Liver (tissue), 9 donors: Measurements from ENCODE around the gene CCDC33. TPM values are rescaled to one million over a fixed set of nuclear protein-coding genes. Genes with fewer than 3 reads are reported as not detected.

Experiments used
- DNase-seq: peaks from one replicate; pipeline ENCODE4 v3.0.0-alpha.2; 2017; ENCODE audit warnings: low spot score
- H3K27ac ChIP-seq, 2 donors: one replicate each; pipeline ENCODE4 v1.7.0; 2013; ENCODE audit warnings: inconsistent platforms in 2 of 2, low read length in 2 of 2, control low read depth in 1 of 2, low read depth in 1 of 2, mild to moderate bottlenecking in 1 of 2
- H3K27me3 ChIP-seq, 4 donors: one replicate each; pipeline versions ENCODE4 v1.6.1 to v1.7.0; 2013; ENCODE audit warnings: low read length in 3 of 4, inconsistent platforms in 1 of 4, mild to moderate bottlenecking in 1 of 4, moderate library complexity in 1 of 4; ENCODE audit not compliant: control insufficient read depth in 4 of 4, insufficient read depth in 4 of 4
- H3K36me3 ChIP-seq, 4 donors: one replicate each; pipeline versions ENCODE4 v1.6.1 to v1.7.0; 2013; ENCODE audit warnings: low read length in 3 of 4, mild to moderate bottlenecking in 3 of 4, low read depth in 1 of 4, moderate library complexity in 1 of 4; ENCODE audit not compliant: control insufficient read depth in 4 of 4, insufficient read depth in 3 of 4
- H3K4me1 ChIP-seq, 4 donors: one replicate each; pipeline versions ENCODE4 v1.6.1 to v1.7.0; 2013; ENCODE audit warnings: low read length in 3 of 4, mild to moderate bottlenecking in 3 of 4, moderate library complexity in 1 of 4; ENCODE audit not compliant: control insufficient read depth in 4 of 4, insufficient read depth in 4 of 4
- H3K4me3 ChIP-seq, 3 donors: one replicate each; pipeline versions ENCODE4 v1.6.1 to v1.7.0; 2013; ENCODE audit warnings: low read length in 3 of 3, control low read depth in 1 of 3, low read depth in 1 of 3, mild to moderate bottlenecking in 1 of 3
- H3K9ac ChIP-seq, 2 donors: one replicate each; pipeline ENCODE4 v1.7.0; 2013; ENCODE audit warnings: low read length in 2 of 2, mild to moderate bottlenecking in 2 of 2, moderate library complexity in 2 of 2, control low read depth in 1 of 2, low read depth in 1 of 2
- H3K9me3 ChIP-seq, 4 donors: one replicate each; pipeline versions ENCODE4 v1.6.1 to v1.7.0; 2013; ENCODE audit warnings: low read length in 3 of 4; ENCODE audit not compliant: control insufficient read depth in 4 of 4
- ATF3 ChIP-seq: IDR thresholded peaks from 2 replicates; pipeline ENCODE4 v1.6.1; 2016; ENCODE audit warnings: antibody characterized with exemption
- EGR1 ChIP-seq, 2 donors: IDR thresholded peaks; 2 replicates each; pipeline ENCODE4 v1.6.1; 2016 to 2018; ENCODE audit warnings: antibody characterized with exemption in 2 of 2, low read depth in 2 of 2
- FOXA1 ChIP-seq: IDR thresholded peaks from 2 replicates; pipeline ENCODE4 v1.6.1; 2016; ENCODE audit warnings: antibody characterized with exemption
- FOXA2 ChIP-seq: IDR thresholded peaks from 2 replicates; pipeline ENCODE4 v1.6.1; 2016; ENCODE audit warnings: antibody characterized with exemption
- HNF4A ChIP-seq, 2 donors: conservative IDR thresholded peaks; 2 replicates each; pipeline ENCODE4 v1.6.1; 2016; ENCODE audit warnings: antibody characterized with exemption in 2 of 2, mild to moderate bottlenecking in 2 of 2
- HNF4G ChIP-seq: IDR thresholded peaks from 2 replicates; pipeline ENCODE4 v1.6.1; 2016; ENCODE audit warnings: antibody characterized with exemption
- JUND ChIP-seq, 2 donors: IDR thresholded peaks; 2 replicates each; pipeline ENCODE4 v1.6.1; 2016; ENCODE audit warnings: antibody characterized with exemption in 2 of 2
- NR2F2 ChIP-seq: IDR thresholded peaks from 2 replicates; pipeline ENCODE4 v1.6.1; 2016; ENCODE audit warnings: antibody characterized with exemption
- RAD21 ChIP-seq, 2 donors: IDR thresholded peaks; 2 replicates each; pipeline ENCODE4 v1.6.1; 2016; ENCODE audit warnings: antibody characterized with exemption in 2 of 2, mild to moderate bottlenecking in 2 of 2
- REST ChIP-seq: IDR thresholded peaks from 2 replicates; pipeline ENCODE4 v1.6.1; 2016; ENCODE audit warnings: antibody characterized with exemption, mild to moderate bottlenecking
- RXRA ChIP-seq, 2 donors: IDR thresholded peaks; 2 replicates each; pipeline ENCODE4 v1.6.1; 2017 to 2018; ENCODE audit warnings: antibody characterized with exemption in 2 of 2, mild to moderate bottlenecking in 1 of 2
- SP1 ChIP-seq: IDR thresholded peaks from 2 replicates; pipeline ENCODE4 v1.6.1; 2018; ENCODE audit warnings: antibody characterized with exemption, mild to moderate bottlenecking
- TAF1 ChIP-seq: conservative IDR thresholded peaks from 2 replicates; pipeline ENCODE4 v1.6.1; 2016; ENCODE audit warnings: antibody characterized with exemption, mild to moderate bottlenecking
- YY1 ChIP-seq: IDR thresholded peaks from 2 replicates; pipeline ENCODE4 v1.6.1; 2016; ENCODE audit warnings: antibody characterized with exemption, mild to moderate bottlenecking
- ZBTB33 ChIP-seq: IDR thresholded peaks from 2 replicates; pipeline ENCODE4 v1.6.1; 2016; ENCODE audit warnings: antibody characterized with exemption
- WGBS: extraction: QIAGEN DNeasy Blood & Tissue Kit; methylation state at CpG from one replicate; pipeline ENCODE4 v1.1.7; 2013; 5-methylcytosine and 5-hydroxymethylcytosine counted together
- polyA plus RNA-seq, 2 donors: library from polyadenylated mRNA; stranded (reverse) in 1 of 2; unstranded in 1 of 2; fragments of 200-250 nt in 1 of 2; fragments of >200 nt in 1 of 2; fragmentation: Nextera tagmentation in 1 of 2; extraction: Ambion mirVana in 1 of 2; gene quantifications; one replicate each; pipeline versions ENCODE4 v1.2.1 to v1.2.3, GENCODE V29; 2013 to 2015
- total RNA-seq, 2 donors: library from RNA; depleted of rRNA; stranded (reverse); fragments of >200 nt; gene quantifications; one replicate each; pipeline ENCODE4 v1.2.3, GENCODE V29; 2014
- TF ChIP-seq, protein P1 (sequence below): fragments of 150-350 bp; IDR thresholded peaks from 2 replicates; pipeline ENCODE4 v1.5.1; 2017; ENCODE audit warnings: improper control_type of control experiment, low read depth, low read length; ENCODE audit not compliant: missing input control
- TF ChIP-seq, protein P2 (sequence below): IDR thresholded peaks from 2 replicates; pipeline ENCODE4 v1.6.1; 2016; ENCODE audit warnings: antibody characterized with exemption
- donor health status: healthy.
- donor health status: healthy.
- donor health status: healthy.
- donor health status: healthy.
- donor health status: healthy.

CCDC33 gene
- total and polyA plus RNA-seq, 4 donors: not detected

DNA sequence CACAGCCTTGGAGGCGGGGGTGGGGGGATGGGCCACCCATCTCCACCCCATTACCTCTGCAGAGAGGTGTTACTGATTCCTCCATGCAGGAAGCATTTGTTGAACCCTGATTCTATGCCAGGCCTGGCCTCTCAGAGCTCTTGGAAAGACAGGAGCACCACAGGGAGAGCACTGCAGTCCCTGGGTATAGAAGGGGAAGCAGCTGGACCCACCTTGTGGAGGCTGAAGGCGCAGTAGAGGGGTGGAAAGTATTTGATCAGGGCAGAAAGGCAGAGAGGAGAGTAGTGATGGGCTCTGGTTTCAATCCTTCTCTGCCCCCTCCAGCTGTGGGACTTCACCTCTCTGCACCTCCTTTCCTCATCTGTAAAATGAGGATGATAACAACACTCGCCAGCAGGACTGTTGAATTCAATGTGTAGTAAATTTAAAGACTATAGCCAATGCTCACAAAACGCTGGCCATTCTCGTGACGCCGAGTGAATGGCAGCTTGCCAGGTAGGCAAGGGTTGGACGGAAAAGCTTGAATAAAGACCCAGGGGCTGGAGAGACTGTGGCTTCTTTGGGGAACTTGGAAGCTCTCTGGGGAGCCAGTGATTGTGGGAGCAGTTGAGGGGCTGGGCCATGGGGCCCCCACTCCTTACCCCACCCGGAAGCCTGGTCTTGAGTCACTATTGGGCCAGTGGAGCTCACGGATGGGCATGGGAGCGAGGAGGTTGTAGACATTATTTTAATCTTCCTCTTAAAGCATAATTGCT lies 8.0 kb upstream of the CCDC33 start (continued):
- TF ChIP-seq, protein P1, sequence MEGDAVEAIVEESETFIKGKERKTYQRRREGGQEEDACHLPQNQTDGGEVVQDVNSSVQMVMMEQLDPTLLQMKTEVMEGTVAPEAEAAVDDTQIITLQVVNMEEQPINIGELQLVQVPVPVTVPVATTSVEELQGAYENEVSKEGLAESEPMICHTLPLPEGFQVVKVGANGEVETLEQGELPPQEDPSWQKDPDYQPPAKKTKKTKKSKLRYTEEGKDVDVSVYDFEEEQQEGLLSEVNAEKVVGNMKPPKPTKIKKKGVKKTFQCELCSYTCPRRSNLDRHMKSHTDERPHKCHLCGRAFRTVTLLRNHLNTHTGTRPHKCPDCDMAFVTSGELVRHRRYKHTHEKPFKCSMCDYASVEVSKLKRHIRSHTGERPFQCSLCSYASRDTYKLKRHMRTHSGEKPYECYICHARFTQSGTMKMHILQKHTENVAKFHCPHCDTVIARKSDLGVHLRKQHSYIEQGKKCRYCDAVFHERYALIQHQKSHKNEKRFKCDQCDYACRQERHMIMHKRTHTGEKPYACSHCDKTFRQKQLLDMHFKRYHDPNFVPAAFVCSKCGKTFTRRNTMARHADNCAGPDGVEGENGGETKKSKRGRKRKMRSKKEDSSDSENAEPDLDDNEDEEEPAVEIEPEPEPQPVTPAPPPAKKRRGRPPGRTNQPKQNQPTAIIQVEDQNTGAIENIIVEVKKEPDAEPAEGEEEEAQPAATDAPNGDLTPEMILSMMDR: no peak
- TF ChIP-seq FOXA2 (no peak), YY1 (no peak)
- TF ChIP-seq, protein P2, sequence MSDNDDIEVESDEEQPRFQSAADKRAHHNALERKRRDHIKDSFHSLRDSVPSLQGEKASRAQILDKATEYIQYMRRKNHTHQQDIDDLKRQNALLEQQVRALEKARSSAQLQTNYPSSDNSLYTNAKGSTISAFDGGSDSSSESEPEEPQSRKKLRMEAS: no peak

GRCh38 chr15:74228723-74229081 lies 7.4 kb upstream of the CCDC33 start:
- no peaks in the 10 kb centered on the region for H3K36me3 ChIP-seq
- H3K4me1 ChIP-seq: no peaks in the 10 kb centered on the region
- H3K4me3 ChIP-seq: no peak overlapping the region
- no peak overlapping the region for H3K9ac ChIP-seq
- WGBS: 37% methylated on average over 17 of the region's 17 CpGs
- no peak for DNase-seq
- H3K9me3 ChIP-seq: no peaks in the 10 kb centered on the region
- H3K27me3 ChIP-seq: peaks cover 0 to 4% (median 0%) of the 10 kb centered on the region in 4 donors
- TF ChIP-seq JUND (IDR thresholded peaks at IDR 0.05) (no peak), SP1 (no peak), ATF3 (no peak), EGR1 (IDR thresholded peaks at IDR 0.05; ENCODE audit: low read depth in 2 of 2) (no peak), REST (no peak), TAF1 (no peak), HNF4G (no peak)
- TF ChIP-seq, protein P1: no peak
- no peak overlapping the region for H3K27ac ChIP-seq

DNA sequence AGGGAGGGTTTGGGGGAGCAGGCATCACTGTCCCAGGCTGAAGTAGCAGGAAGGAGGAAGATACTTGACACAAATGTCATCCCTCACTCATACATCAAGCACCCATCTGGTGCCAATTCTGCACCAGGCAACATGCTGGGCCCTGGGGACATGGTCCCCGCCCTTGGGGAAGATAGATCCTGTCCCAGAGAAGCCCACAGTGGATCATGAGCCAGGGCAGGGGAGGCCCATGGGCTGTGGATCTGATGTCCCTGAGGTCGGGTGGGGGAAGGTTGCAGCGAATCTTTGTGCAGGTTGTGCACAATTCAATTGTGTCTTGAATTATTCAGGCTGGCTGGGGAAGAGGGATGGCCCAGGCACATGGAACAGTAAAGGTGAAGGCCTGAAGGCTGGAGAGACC lies 6.4 kb upstream of the CCDC33 start:
- no peaks in the 10 kb centered on the region for H3K9me3 ChIP-seq
- no peaks in the 10 kb centered on the region for H3K36me3 ChIP-seq
- no peaks in the 10 kb centered on the region for H3K27me3 ChIP-seq
- 83% methylated on average over 3 of the region's 3 CpGs for WGBS
- no peaks in the 10 kb centered on the region for H3K4me1 ChIP-seq
- no peak overlapping the region for H3K27ac ChIP-seq
- no peak for DNase-seq
- H3K4me3 ChIP-seq: no peak overlapping the region
- H3K9ac ChIP-seq: no peak overlapping the region
- TF ChIP-seq ATF3 (no peak), NR2F2 (no peak), JUND (IDR thresholded peaks at IDR 0.05) (no peak), YY1 (no peak), ZBTB33 (no peak), HNF4G (no peak), FOXA1 (no peak), RXRA (IDR thresholded peaks at IDR 0.05) (no peak), FOXA2 (no peak), TAF1 (no peak), EGR1 (IDR thresholded peaks at IDR 0.05; ENCODE audit: low read depth in 2 of 2) (no peak), HNF4A (conservative IDR thresholded peaks at IDR 0.05) (no peak), SP1 (no peak), RAD21 (IDR thresholded peaks at IDR 0.05) (no peak)
